C4-2B (cell line): ENCODE data around the gene TMEM132D.

ENCODE experiments used
- H3K27ac ChIP-seq: fragments of 450-650 bp; 2 replicates; pipeline ENCODE4 v1.5.1; 2017
- CTCF ChIP-seq: fragments of 450-650 bp; conservative IDR thresholded peaks from 2 replicates; pipeline ENCODE4 v1.5.1; 2017; ENCODE audit warnings: mild to moderate bottlenecking
- ZFX ChIP-seq: fragments of 450-650 bp; IDR thresholded peaks from 2 replicates; pipeline ENCODE4 v1.6.1; 2017

Gene TMEM132D

GRCh38 chr12:129119537-129119936 lies 784.3 kb downstream of the TMEM132D start:
- no peak overlapping the region for H3K27ac ChIP-seq
- TF ChIP-seq CTCF (no peak), ZFX (no peak)

- no peak overlapping the region for H3K27ac ChIP-seq
- no peak for TF ChIP-seq ZFX
- TF ChIP-seq CTCF, result no peak
Measured at GRCh38 chr12:129115558-129115957, 788.3 kb downstream of the TMEM132D start.

- TF ChIP-seq ZFX (no peak), CTCF (no peak)
- no peak overlapping the region for H3K27ac ChIP-seq
Measured at GRCh38 chr12:129110575-129110974, 793.2 kb downstream of the TMEM132D start.

GRCh38 chr12:129109174-129110001 lies 794.4 kb downstream of the TMEM132D start:
- H3K27ac ChIP-seq, result no peak overlapping the region
- TF ChIP-seq ZFX (no peak), CTCF (no peak)

GRCh38 chr12:129106772-129107171 lies 797.1 kb downstream of the TMEM132D start:
- TF ChIP-seq ZFX, result no peak

GRCh38 chr12:129103231-129103630 lies 800.6 kb downstream of the TMEM132D start:
- H3K27ac ChIP-seq, result no peak overlapping the region
- TF ChIP-seq CTCF (no peak), ZFX (no peak)

More at GRCh38 chr12:129106772-129107171, 797.1 kb downstream of the TMEM132D start:
- no peak overlapping the region for H3K27ac ChIP-seq

- TF ChIP-seq ZFX, result no peak
- TF ChIP-seq CTCF, result no peak
- H3K27ac ChIP-seq, result no peak overlapping the region
Measured at GRCh38 chr12:129102233-129102632, 801.6 kb downstream of the TMEM132D start.

GRCh38 chr12:129101816-129102215 lies 802.0 kb downstream of the TMEM132D start:
- TF ChIP-seq ZFX, result no peak
- TF ChIP-seq CTCF, result no peak
- H3K27ac ChIP-seq, result no peak overlapping the region
